ENCODE data around the gene CCNC. TPM values are rescaled to one million over a fixed set of nuclear protein-coding genes. Genes with fewer than 3 reads are reported as not detected.

Gene CCNC
- 100 to 1,000 TPM in 1 of 5 donors, 10 to 100 TPM in 3, 1 to 10 TPM in 1; 1.2 to 158 (median 55.4) TPM for total RNA-seq
- polyA plus RNA-seq: 10 to 100 TPM; 30.6 to 68.6 (median 50.2) TPM
- long read RNA-seq, donor 1, transcript CCNC-210 (12 exons, 2,473 nt): major isoform, 5 of 5 reads
- long read RNA-seq, donor 1, partial matches to known transcripts: 0 of 5 reads
- long read RNA-seq, donor 1, other reads (novel, unspliced or antisense): 0 of 5 reads
- long read RNA-seq, donor 2, transcript CCNC-210 (12 exons, 2,473 nt): major isoform, 7 of 11 reads
- long read RNA-seq, donor 2, partial matches to known transcripts: 0 of 11 reads
- long read RNA-seq, donor 2, other reads (novel, unspliced or antisense): 0 of 11 reads
- long read RNA-seq, donor 3, transcript CCNC-210 (12 exons, 2,473 nt): major isoform, 6 of 10 reads
- long read RNA-seq, donor 3, partial matches to known transcripts: 0 of 10 reads
- long read RNA-seq, donor 3, other reads (novel, unspliced or antisense): 0 of 10 reads
- long read RNA-seq, donor 4, partial matches to known transcripts: 0 of 1 reads
- long read RNA-seq, donor 4, other reads (novel, unspliced or antisense): 0 of 1 reads
- long read RNA-seq, donor 5, transcript CCNC-210 (12 exons, 2,473 nt): major isoform, 7 of 7 reads
- long read RNA-seq, donor 5, partial matches to known transcripts: 0 of 7 reads
- long read RNA-seq, donor 5, other reads (novel, unspliced or antisense): 0 of 7 reads
- long read RNA-seq, donor 6, transcript CCNC-210 (12 exons, 2,473 nt): major isoform, 27 of 32 reads
- long read RNA-seq, donor 6, partial matches to known transcripts: 0 of 32 reads
- long read RNA-seq, donor 6, other reads (novel, unspliced or antisense): 0 of 32 reads
- long read RNA-seq, donor 7, transcript CCNC-210 (12 exons, 2,473 nt): major isoform, 15 of 18 reads
- long read RNA-seq, donor 7, partial matches to known transcripts: 0 of 18 reads
- long read RNA-seq, donor 7, other reads (novel, unspliced or antisense): 0 of 18 reads
- long read RNA-seq, donor 8, transcript CCNC-210 (12 exons, 2,473 nt): major isoform, 11 of 14 reads
- long read RNA-seq, donor 8, partial matches to known transcripts: 0 of 14 reads
- long read RNA-seq, donor 8, other reads (novel, unspliced or antisense): 0 of 14 reads
- long read RNA-seq, donor 9, transcript CCNC-210 (12 exons, 2,473 nt): major isoform, 15 of 17 reads
- long read RNA-seq, donor 9, partial matches to known transcripts: 0 of 17 reads
- long read RNA-seq, donor 9, other reads (novel, unspliced or antisense): 0 of 17 reads
- long read RNA-seq, donor 10, transcript CCNC-210 (12 exons, 2,473 nt): major isoform, 5 of 6 reads
- long read RNA-seq, donor 10, partial matches to known transcripts: 0 of 6 reads
- long read RNA-seq, donor 10, other reads (novel, unspliced or antisense): 0 of 6 reads

GRCh38 chr6:99568103-99568933, at the start of gene CCNC:
Gene CCNC (minus strand): TSS chr6:99568660. CDS start chr6:99568527, 133 bp downstream.
- no peaks in the 10 kb centered on the region for H3K9me3 ChIP-seq
- H3K27ac ChIP-seq: peak within 1 kb of the TSS; percentile 83 to 89 (median 84)
- TF ChIP-seq EP300 (IDR thresholded peaks at IDR 0.05) (no peak), POLR2A (IDR thresholded peaks at IDR 0.05) (peak in 1 of 4 donors; percentile 54), POLR2AphosphoS5 (IDR thresholded peaks at IDR 0.05) (peak; percentile 76 to 95 (median 93))
- no peaks in the 10 kb centered on the region for H3K36me3 ChIP-seq
- peak within 1 kb of the TSS; percentile 65 to 94 (median 72) for H3K4me3 ChIP-seq
- intact Hi-C loops (cut with DNase I; ENCODE audit: low total_unique reads): no loop called here
- peaks cover 12 to 42% (median 31%) of the 10 kb centered on the region in 4 donors for H3K4me1 ChIP-seq
- 0 to 1% (median 0%) methylated on average over 54 to 64 of the region's 64 CpGs for WGBS, 5 donors
- no peaks in the 10 kb centered on the region for H3K27me3 ChIP-seq
- DNase-seq: peak; percentile 93 to 98

GRCh38 chr6:99617131-99617530, 48.7 kb upstream of the CCNC start:
- TF ChIP-seq POLR2AphosphoS5 (IDR thresholded peaks at IDR 0.05) (no peak), EP300 (IDR thresholded peaks at IDR 0.05) (no peak), CTCF (IDR thresholded peaks at IDR 0.05) (no peak), POLR2A (IDR thresholded peaks at IDR 0.05) (no peak)
- peaks cover 0 to 14% (median 4%) of the 10 kb centered on the region in 4 donors for H3K9me3 ChIP-seq
- no peaks in the 10 kb centered on the region for H3K36me3 ChIP-seq
- no peak overlapping the region for H3K27ac ChIP-seq
- H3K27me3 ChIP-seq: peaks cover 40 to 100% (median 87%) of the 10 kb centered on the region in 3 donors
- no peak for DNase-seq
- intact Hi-C loops (cut with DNase I; ENCODE audit: low total_unique reads): no loop called here
- H3K4me1 ChIP-seq: peaks cover 23 to 35% (median 28%) of the 10 kb centered on the region in 4 donors
- no peak overlapping the region for H3K4me3 ChIP-seq
- 46 to 66% (median 57%) methylated on average over 2 of the region's 2 CpGs for WGBS, 5 donors

GRCh38 chr6:99614430-99615186, 46.1 kb upstream of the CCNC start:
- H3K4me1 ChIP-seq: peaks cover 23 to 35% (median 28%) of the 10 kb centered on the region in 4 donors
- H3K36me3 ChIP-seq: no peaks in the 10 kb centered on the region
- TF ChIP-seq CTCF (IDR thresholded peaks at IDR 0.05): no peak
- no peak for TF ChIP-seq POLR2A (IDR thresholded peaks at IDR 0.05)
- no peak for TF ChIP-seq EP300 (IDR thresholded peaks at IDR 0.05)
- no peak for TF ChIP-seq POLR2AphosphoS5 (IDR thresholded peaks at IDR 0.05)
- H3K4me3 ChIP-seq: peak overlapping the region; percentile 45 to 70 (median 52)
- H3K27me3 ChIP-seq: peaks cover 40 to 100% (median 92%) of the 10 kb centered on the region in 3 donors
- H3K27ac ChIP-seq: no peak overlapping the region
- H3K9me3 ChIP-seq: peaks cover 0 to 14% (median 4%) of the 10 kb centered on the region in 4 donors
- WGBS, 5 donors: 3 to 7% (median 5%) methylated on average over 31 to 55 of the region's 55 CpGs
- peak in 1 of 2 donors; percentile 61 for DNase-seq
- intact Hi-C loops (cut with DNase I; ENCODE audit: low total_unique reads): no loop called here
